ENCODE results near the gene TCFL5.

DNA sequence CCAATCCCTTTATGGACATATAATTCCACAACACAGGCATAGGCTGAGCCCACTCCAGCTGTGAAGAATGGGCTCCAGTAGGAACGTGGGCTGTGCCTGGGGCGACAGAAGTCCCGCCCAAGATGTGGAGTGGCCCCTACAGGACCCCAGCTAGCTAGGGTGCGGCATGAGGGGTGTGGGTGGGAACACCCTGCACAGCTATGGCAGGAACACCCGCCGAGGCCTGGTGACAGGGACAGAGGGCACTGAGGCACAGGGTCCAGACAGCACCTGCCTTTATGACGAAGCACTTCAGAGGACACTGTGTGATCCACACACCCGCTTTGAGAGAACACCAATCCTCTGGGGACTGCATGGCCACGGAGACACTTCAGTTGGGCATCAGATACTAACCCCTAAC lies 28.2 kb upstream of the TCFL5 start:
- TF ChIP-seq POLR2A (IDR thresholded peaks at IDR 0.05) (no peak), CTCF (IDR thresholded peaks at IDR 0.05) (no peak)

Data from adrenal gland (tissue), 5 donors.